SH-SY5Y (cell line): Measurements from ENCODE around the gene LAMA5.

Experiments used
- GATA2 ChIP-seq: IDR thresholded peaks from 2 replicates; pipeline ENCODE4 v1.6.1; 2011; ENCODE audit warnings: mild to moderate bottlenecking, low read depth, low read length
- GATA3 ChIP-seq: IDR thresholded peaks from 2 replicates; pipeline ENCODE4 v1.6.1; 2011; ENCODE audit warnings: low read depth, mild to moderate bottlenecking, low read length, moderate library complexity

DNA sequence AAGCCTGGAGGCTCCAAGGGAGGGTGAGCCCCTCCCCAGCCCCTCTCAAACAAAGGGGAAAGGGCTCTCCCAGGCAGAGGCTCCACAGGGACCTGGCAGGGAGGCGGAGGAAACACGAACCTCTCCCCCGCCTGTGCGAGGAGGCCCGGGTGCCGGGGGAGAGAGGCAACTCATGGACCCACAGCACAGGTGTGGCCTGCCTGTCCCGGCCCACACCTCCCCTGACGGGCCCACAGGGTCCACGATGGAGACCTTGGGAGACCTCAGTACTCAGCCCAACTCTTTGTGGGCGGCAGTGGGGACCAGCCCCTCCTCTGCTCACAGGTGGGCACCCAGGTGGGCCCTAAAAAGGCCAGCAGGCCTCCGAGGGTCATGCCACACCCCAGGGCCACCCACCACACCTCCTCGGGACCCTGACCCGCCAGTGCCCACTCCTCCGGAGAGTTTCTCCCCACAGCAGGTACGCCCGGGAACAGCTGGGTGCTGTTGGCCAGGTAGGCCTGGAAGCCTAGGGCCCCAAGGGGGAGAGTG is 12.2 kb downstream of the LAMA5 start:
- no peak for TF ChIP-seq GATA3
- no peak for TF ChIP-seq GATA2
